Right kidney (tissue), 1 donor: ENCODE results near the gene POLRMT.
A peak's percentile ranks its signal among the peaks of the same experiment; 100 is the strongest.

Experiments used
- DNase-seq: peaks from one replicate; pipeline ENCODE4 v3.0.0-alpha.2; 2016

The POLRMT gene

DNA sequence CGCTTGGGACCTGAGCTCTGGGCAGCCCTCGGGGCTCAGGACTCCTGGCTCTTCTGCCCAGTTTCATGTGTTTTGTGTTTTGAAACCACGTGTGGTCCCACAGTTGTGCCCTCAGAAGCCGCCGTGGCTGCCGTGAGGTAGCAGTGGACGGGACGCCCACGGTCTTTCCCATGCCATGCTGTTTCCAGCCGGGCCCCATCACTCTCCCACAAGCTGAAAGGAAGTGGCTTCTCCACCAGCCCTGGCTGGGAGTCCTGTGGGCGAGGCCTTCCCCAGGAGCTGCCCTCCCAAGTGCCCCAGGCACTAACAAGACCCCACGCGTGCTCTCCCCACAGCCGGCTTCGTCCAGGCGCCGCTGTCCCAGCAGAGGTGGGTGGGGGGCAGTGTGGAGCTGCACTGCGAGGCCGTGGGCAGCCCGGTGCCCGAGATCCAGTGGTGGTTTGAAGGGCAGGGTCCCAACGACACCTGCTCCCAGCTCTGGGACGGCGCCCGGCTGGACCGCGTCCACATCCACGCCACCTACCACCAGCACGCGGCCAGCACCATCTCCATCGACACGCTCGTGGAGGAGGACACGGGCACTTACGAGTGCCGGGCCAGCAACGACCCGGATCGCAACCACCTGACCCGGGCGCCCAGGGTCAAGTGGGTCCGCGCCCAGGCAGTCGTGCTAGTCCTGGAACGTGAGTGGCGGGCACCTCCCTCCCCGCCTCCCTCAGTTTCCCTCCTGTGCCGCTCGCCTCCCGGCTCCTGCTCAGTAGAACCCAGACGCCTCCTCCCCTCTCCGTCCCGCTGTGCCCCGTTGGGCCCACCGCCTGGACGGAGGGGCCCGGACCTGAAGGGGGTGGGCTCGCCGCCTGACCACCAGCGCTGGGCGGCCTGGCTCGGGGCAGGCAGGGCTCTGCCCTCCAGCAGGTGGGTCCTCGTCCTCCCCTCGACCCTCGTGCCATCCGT is 55.6 kb downstream of the POLRMT start:
- no peak for DNase-seq

DNA sequence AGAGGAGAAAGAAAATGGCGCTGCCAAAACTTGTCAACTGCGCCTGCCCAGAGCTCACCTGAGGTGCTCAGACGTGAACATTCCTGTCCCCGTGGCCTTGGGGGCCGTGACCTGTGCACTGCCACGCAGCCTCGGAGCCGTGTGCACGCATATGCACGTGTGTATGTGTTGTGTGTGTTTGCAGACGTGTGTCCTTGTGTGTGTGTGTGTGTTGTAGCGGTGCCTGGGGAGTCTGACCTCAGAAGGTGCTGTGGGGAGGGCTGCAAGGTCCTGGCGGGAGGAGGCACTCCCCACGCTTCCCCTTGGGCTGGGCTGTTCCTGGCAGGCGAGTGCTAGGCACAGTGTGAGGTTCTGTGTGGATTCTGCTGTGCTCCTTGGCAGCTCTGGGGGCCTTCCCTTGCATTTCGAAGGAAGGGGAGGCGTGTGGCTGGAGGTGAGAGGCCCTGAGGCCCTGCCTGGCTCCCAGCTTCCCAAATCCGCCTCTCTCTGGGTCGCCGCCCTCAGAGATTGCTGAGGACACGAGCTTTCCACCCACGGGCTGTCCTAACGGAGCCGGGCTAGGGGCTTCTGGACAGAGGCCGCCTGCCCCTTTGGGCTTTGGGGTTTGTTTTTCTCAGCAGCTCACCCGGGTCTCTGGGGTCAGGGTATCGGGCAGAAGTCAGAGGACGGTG is 56.4 kb downstream of the POLRMT start:
- DNase-seq, result no peak

DNA sequence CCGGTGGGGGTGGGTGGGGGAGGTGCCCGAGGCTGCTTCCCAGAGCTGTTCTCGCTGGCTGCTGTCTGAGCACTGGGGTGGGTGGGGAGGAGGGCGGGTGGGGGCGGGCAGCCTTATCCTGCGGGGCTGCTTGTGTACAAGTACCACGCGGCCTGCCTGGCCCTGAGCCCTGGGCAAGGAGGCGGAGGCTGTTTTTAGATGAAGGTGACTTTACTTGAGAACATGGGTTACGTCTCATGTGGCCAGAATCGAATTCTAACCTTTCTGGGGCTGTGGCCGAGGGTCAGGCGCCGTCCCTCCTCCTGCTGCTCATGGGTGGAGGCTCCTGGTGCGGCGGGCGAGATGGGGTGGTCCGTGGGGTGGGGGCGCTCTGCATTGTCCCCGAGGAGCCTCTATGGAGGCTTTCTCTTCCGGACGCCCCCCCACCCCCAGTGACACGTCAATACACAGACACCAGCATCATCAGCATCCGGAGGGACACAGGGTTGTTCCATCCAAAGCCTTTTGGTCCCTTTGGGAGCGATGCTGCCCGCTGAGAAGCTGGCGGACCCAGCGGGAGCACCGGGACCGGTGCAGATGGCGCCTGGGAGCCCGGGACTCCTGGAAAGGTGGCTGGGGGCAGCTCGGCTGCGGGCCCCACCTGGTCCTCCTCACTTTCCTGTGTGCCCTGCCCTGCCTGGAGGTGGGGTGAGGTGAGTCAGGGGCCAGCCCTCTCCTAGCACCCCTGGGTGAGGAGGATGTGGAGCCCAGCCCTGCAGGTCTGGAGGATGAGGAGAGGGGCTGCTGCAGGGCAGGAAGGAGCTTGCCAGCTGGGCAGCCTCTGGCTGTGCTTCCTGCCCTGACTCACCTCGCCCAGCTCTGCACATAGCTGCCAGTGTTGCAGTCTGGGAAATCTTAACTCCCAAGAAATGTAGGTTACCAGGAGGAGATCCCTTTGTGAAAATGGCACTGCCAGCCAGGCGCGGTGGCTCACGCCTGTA is 57.5 kb downstream of the POLRMT start:
- DNase-seq, result no peak

DNA sequence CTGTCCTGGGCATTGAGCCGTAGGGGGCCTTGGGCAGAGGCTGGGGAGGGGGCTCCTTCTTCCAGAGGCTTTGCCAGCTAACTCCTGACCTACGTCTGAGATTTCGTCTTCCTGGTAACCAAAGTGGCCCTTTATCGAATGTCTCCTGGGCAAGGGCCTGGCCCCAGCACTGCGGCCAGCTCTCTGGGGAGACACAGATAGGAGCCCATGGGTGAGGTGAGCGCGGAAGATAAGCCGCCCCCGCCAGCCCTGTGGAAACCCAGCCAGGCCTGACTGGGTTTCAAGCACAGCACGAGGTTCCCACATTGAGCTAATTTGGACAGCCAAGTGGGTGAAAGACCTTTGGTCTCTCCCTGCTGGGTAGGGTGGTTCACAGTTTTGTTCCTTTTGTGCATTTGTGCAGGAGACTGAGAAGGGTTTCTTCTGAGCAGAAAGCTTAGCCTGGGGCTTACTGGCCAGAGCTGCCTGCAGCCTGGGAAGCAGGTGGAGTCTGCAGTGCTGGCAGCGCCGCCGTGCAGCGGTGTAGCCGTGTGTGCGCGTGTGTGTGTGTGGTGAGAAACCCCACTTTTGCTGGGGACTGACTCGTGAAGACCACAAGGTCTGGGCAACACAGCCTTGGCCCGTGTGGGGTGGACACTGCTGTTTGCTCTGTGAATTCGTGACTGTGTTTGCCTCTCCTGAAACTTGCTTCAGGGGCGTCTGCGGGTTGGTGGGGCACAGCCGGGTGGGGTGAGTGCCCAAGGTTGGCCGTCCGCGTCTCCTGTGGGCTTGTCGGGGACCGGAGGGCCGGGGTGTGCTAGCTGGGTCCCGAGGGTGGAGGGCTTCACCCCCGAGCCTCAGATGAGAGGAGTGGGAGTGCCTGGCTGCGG is 58.4 kb downstream of the POLRMT start:
- DNase-seq, result peak; percentile 63

DNA sequence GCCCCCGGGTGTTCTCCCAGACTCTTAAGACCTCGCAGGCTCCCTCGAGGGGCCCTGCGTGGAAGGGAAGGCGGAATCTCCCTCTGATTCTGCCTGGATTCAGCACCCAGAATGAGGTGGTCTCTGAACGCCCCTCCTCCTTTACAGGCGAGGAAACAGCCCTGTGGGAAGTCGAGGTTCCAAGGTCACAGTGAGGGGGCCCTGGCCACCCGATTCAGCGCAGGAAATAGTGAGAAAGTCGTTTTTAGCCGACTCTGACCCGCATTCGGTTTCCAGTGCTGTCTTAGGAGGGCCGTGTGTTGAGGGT is 59.9 kb downstream of the POLRMT start:
- no peak for DNase-seq

DNA sequence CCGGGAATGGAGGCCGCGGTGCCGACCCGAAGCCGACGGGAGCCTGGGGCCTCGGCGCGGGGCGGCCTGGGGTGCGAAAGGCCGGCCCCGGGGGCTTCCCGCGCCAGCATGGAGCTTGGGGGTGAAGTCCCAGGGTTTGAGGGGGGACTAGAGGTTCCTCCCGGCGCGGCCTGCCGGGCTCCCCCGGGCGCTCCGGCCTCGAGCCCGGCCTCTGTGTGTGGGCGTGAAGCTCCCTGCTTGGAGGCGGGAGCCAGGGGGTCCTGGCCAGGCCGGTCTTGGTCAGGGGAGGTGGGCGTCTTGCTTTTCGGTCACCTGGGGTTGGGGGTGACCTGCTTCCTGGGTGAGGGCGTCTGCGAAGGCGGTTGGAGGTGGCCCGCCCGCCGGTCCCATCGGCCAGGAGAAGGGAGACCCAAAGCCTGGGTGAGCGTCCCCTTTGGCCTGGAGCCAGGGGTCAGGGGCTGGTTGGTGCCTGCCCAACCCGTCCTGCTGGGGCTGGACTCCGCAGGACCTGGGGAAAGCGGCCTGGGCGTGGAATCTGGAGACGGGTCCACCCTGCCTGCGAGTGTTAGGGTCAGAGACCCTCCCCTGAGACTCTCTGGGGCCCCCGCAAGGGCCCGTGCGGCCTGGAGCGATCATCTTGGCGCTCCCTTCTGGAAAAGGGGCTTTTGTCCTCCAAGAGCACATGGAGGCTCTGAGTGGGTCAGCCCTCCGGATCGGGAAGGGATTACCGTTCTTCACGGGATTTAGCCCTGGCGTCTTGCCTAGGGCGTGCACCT is 60.4 kb downstream of the POLRMT start:
- peak; percentile 76 for DNase-seq

DNA sequence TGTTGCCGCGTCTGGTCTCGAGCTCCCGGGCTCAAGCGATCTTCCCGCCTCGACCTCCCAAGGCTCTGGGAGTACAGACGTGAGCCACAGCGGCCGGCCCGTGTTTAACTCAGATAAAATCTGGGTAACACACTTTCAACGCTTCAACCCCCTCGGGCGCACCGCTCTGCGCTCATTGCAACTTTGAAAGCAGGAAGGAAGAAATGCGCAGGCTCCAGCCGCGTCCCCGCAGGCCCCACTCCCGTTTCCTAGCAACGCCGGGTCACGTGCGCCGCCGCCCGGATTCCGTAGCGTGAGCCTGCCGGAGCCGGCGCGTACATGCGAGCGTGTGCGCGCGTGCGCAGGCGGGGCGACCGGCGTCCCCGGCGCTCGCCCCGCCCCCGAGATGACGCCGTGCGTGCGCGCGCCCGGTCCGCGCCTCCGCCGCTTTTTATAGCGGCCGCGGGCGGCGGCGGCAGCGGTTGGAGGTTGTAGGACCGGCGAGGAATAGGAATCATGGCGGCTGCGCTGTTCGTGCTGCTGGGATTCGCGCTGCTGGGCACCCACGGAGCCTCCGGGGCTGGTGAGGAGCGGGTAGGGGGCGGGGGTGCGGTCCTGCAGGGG is 61.1 kb downstream of the POLRMT start, which contains the start of gene BSG:
Gene BSG, plus strand, starts transcription at position 457 of the 603 bp plus-strand sequence. Its CDS starts 39 bp downstream, at position 496.
- DNase-seq, result peak; percentile 92

DNA sequence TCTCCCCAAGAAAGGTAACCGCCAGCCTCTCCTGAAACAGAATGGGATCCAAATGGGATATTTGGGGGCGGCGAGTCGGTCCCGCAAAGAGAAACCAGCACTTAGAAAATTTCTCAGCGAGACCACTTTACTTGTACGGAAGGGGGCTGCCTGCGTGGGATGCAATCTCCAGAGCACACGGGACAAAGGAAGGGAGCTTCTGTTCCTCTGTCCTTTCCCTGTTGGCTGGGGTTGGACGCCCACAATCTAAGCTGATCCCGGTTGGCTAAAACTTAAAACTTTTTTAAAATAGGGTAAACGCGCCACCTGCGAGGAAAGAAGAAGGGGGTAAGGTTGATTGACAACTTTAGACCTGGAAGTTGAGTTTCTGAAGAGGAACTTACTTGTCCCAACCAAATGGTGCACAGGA is 61.8 kb downstream of the POLRMT start:
- DNase-seq, result peak; percentile 77

DNA sequence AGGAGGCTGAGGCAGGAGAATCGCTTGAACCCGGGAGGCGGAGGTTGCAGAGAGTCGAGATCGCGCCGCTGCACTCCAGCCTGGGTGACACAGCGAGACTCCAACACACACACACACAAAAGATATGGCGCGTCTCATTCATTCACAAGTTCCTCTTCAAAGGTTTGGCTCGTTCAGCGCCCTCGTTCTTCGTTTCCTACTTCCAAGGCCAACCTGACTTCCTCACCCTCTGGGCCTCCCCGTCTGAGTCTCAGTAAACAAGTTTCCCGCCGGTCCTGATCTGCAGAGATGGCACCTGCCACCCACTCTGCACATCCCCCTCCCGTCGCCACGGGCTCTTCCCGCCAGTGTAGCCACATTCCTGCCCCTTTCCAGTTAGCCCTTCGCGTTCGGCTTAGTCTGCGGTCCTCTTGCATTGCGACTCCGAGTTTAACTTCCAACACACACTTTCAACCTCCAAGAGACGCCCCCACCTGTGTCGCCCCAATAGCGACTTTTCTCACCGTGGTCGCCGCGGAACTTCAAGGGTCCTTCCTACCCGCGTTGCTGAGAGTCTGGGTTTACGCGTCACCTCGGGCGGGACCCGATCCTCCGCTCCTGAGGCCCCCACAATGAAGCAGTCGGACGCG is 62.3 kb downstream of the POLRMT start:
- peak; percentile 81 for DNase-seq

DNA sequence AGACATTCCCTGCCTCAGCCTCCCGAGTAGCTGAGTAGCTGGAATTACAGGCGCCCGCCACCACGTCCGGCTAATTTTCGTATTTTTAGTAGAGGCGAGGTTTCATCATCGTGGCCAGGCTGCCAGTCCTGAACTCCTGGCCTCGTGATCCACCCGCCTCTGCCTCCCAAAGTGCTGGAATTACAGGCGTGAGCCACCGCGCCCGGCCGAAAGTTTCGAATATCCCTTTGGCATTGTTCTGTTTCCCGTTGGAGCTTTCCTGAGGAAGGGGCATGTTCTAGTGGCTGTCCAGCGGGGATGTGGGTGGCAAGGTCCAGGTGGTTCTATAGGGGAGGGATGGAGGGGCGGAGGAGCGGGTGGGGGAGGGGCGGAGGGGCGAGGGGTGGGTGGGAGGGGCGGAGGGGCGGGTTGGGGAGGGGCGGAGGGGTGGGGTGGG is 63.1 kb downstream of the POLRMT start:
- no peak for DNase-seq

DNA sequence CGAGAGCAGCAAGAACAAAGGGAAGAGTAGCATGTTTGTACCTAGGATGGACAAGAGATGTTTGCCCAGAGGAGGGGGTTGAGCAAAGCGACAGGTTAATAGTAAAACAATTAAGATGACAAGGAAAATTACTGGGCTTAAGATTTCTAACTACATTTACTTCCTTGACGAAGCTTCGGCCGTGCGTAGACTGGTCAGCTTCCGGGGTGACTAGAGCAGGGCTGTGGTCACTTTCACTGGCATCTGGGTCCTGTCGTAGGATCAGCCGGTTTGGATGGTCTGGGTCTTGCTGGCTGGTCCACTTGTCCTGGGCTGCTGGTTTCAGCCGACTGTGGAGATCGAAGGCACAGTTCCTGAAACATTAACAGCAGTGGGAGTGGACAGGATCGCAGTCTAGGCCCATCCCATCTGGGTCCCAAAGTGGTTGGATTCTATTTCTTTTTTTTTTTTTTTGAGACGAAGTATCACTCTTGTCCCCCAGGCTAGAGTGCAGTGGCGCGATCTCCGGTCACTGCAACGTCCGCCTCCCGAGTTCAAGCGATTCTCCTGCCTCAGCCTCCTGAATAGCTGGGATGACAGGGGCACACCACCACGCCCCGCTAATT is 65.9 kb downstream of the POLRMT start:
- no peak for DNase-seq
